Tibial nerve (tissue), 4 donors: ENCODE data around the gene CMIP.

Source experiments
- EP300 ChIP-seq, 2 donors: sonication (generic); formaldehyde crosslinking; IDR thresholded peaks; one replicate each; pipeline ENCODE4 v1.6.1; 2017; ENCODE audit warnings: antibody characterized with exemption in 2 of 2, mild to moderate bottlenecking in 1 of 2
- POLR2A ChIP-seq, 2 donors: fragments of 450-650 bp; IDR thresholded peaks; one replicate each; pipeline ENCODE4 v1.6.1; 2017; ENCODE audit warnings: antibody characterized with exemption in 2 of 2, mild to moderate bottlenecking in 2 of 2, moderate library complexity in 2 of 2
- TF ChIP-seq, protein P1 (sequence below), 5 experiments: fragments of 200-600 bp in 3 of 5; fragments of 450-650 bp in 2 of 5; sonication (generic) in 3 of 5; IDR thresholded peaks; one replicate each; pipeline ENCODE4 v1.5.1; 2016 to 2019; ENCODE audit warnings: antibody characterized with exemption in 5 of 5, mild to moderate bottlenecking in 3 of 5, moderate library complexity in 2 of 5

DNA sequence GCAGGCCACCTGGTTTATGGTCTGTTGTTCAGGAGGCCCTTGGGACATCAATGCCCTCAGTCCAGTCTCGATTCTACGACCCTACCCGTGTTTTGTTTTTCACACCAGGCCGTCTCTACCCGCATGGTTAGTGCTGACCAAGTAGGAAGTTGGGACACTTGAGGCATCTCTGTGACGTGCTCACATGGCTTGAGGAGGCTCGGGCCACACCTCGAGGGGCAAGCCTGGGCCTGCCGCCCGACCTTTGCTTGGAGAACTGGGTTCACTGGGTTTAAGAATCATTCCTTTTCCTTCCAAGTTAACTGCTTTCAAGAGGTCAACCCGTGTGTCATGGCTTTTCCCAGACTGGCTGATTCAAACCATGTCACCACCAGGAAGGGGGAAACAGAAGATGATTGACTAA, 86.8 kb downstream of the CMIP start:
- TF ChIP-seq, protein P1, sequence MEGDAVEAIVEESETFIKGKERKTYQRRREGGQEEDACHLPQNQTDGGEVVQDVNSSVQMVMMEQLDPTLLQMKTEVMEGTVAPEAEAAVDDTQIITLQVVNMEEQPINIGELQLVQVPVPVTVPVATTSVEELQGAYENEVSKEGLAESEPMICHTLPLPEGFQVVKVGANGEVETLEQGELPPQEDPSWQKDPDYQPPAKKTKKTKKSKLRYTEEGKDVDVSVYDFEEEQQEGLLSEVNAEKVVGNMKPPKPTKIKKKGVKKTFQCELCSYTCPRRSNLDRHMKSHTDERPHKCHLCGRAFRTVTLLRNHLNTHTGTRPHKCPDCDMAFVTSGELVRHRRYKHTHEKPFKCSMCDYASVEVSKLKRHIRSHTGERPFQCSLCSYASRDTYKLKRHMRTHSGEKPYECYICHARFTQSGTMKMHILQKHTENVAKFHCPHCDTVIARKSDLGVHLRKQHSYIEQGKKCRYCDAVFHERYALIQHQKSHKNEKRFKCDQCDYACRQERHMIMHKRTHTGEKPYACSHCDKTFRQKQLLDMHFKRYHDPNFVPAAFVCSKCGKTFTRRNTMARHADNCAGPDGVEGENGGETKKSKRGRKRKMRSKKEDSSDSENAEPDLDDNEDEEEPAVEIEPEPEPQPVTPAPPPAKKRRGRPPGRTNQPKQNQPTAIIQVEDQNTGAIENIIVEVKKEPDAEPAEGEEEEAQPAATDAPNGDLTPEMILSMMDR (IDR thresholded peaks at IDR 0.05): no peak
- no peak for TF ChIP-seq POLR2A (IDR thresholded peaks at IDR 0.05)
- TF ChIP-seq EP300 (IDR thresholded peaks at IDR 0.05): no peak
